Neural cell (in vitro differentiated cells): ENCODE results near the gene TBC1D10A. TPM values are rescaled to one million over a fixed set of nuclear protein-coding genes. Genes with fewer than 3 reads are reported as not detected.

Experiments used
- H2AFZ ChIP-seq: fragments of 200-600, 300-800 bp; sonication (generic), shearing (Covaris generic); 2 replicates; pipeline ENCODE4 v1.6.0; 2014; ENCODE audit warnings: low read depth, mild to moderate bottlenecking, antibody characterized with exemption, low read length, moderate library complexity
- H3F3A ChIP-seq: fragments of 200-600 bp; shearing (Covaris generic); 2 replicates; pipeline ENCODE4 v1.6.1; 2016; ENCODE audit warnings: mild to moderate bottlenecking, moderate library complexity, mixed read lengths, antibody characterized with exemption, low read length; ENCODE audit not compliant: insufficient read depth, poor library complexity, severe bottlenecking
- H3K27ac ChIP-seq: fragments of 200-600, 300-800 bp; sonication (generic), shearing (Covaris generic); 2 replicates; pipeline ENCODE4 v1.5.1; 2014; ENCODE audit warnings: mild to moderate bottlenecking, low read length, moderate library complexity
- H3K27me3 ChIP-seq: fragments of 300-800, 200-600 bp; sonication (generic), shearing (Covaris generic); 2 replicates; pipeline ENCODE4 v1.6.0; 2014; ENCODE audit warnings: mild to moderate bottlenecking, low read depth, low read length, moderate library complexity; ENCODE audit not compliant: insufficient read depth
- H3K36me3 ChIP-seq: fragments of 300-800, 200-600 bp; sonication (generic), shearing (Covaris generic); 2 replicates; pipeline ENCODE4 v1.5.1; 2014; ENCODE audit warnings: mild to moderate bottlenecking, antibody characterized with exemption, low read length, moderate library complexity; ENCODE audit not compliant: insufficient read depth
- H3K4me2 ChIP-seq: fragments of 300-800, 200-600 bp; sonication (generic), shearing (Covaris generic); 2 replicates; pipeline ENCODE4 v1.6.0; 2014; ENCODE audit warnings: mild to moderate bottlenecking, low read length
- H3K4me3 ChIP-seq: fragments of 300-800, 200-600 bp; sonication (generic), shearing (Covaris generic); 2 replicates; pipeline ENCODE4 v1.5.1; 2014; ENCODE audit warnings: mild to moderate bottlenecking, low read length, moderate library complexity
- H3K79me2 ChIP-seq: fragments of 200-600 bp; shearing (Covaris generic); replicated peaks from 2 replicates; pipeline ENCODE4 v1.6.0; 2014; ENCODE audit warnings: mild to moderate bottlenecking, low read length, moderate library complexity; ENCODE audit not compliant: insufficient read depth
- H3K9ac ChIP-seq: fragments of 300-800, 200-600 bp; sonication (generic), shearing (Covaris generic); 2 replicates; pipeline ENCODE4 v1.6.1; 2016; ENCODE audit warnings: mild to moderate bottlenecking, low read length, mixed read lengths
- H3K9me2 ChIP-seq: fragments of 200-600 bp; shearing (Covaris generic); 2 replicates; pipeline ENCODE4 v1.6.1; 2016; ENCODE audit warnings: mild to moderate bottlenecking, low read length, mixed read lengths; ENCODE audit not compliant: insufficient read depth
- H3K9me3 ChIP-seq: fragments of 200-600, 300-800 bp; sonication (generic), shearing (Covaris generic); 2 replicates; pipeline ENCODE4 v1.6.1; 2016; ENCODE audit warnings: mild to moderate bottlenecking, mixed run types, low read length, moderate library complexity, mixed read lengths
- H4K20me1 ChIP-seq: fragments of 200-600 bp; shearing (Covaris generic); 2 replicates; pipeline ENCODE4 v1.6.1; 2016; ENCODE audit warnings: mild to moderate bottlenecking, mixed run types; ENCODE audit not compliant: insufficient read depth
- CTCF ChIP-seq: fragments of 450-650 bp; IDR thresholded peaks from 2 replicates; pipeline ENCODE4 v1.5.1; 2014; ENCODE audit warnings: antibody characterized with exemption, mild to moderate bottlenecking, moderate library complexity; ENCODE audit not compliant: poor library complexity, severe bottlenecking
- EP300 ChIP-seq: fragments of 450-650 bp; conservative IDR thresholded peaks from 2 replicates; pipeline ENCODE4 v1.6.1; 2014; ENCODE audit warnings: antibody characterized with exemption, mild to moderate bottlenecking, moderate library complexity; ENCODE audit not compliant: poor library complexity, severe bottlenecking
- EZH2 ChIP-seq: fragments of 200-600, 300-800 bp; shearing (Covaris generic), sonication (generic); IDR thresholded peaks from 2 replicates; pipeline ENCODE4 v1.6.1; 2014; ENCODE audit warnings: antibody characterized with exemption, low read length, borderline replicate concordance, mild to moderate bottlenecking; ENCODE audit not compliant: insufficient read depth, poor library complexity, severe bottlenecking
- MXI1 ChIP-seq: fragments of 450-650 bp; conservative IDR thresholded peaks from 2 replicates; pipeline ENCODE4 v1.6.1; 2014; ENCODE audit warnings: antibody characterized with exemption, mild to moderate bottlenecking; ENCODE audit not compliant: poor library complexity, severe bottlenecking
- POLR2AphosphoS5 ChIP-seq: IDR thresholded peaks from 2 replicates; pipeline ENCODE4 v1.6.1; 2012
- RAD21 ChIP-seq: fragments of 450-650 bp; conservative IDR thresholded peaks from 2 replicates; pipeline ENCODE4 v1.6.1; 2014; ENCODE audit warnings: antibody characterized with exemption, mild to moderate bottlenecking, moderate library complexity
- REST ChIP-seq: IDR thresholded peaks from 2 replicates; pipeline ENCODE4 v1.6.1; 2012; ENCODE audit warnings: borderline replicate concordance
- SMC3 ChIP-seq: fragments of 450-650 bp; conservative IDR thresholded peaks from 2 replicates; pipeline ENCODE4 v1.6.1; 2014; ENCODE audit warnings: antibody characterized with exemption, mild to moderate bottlenecking, moderate library complexity; ENCODE audit not compliant: poor library complexity
- TAF1 ChIP-seq: IDR thresholded peaks from 2 replicates; pipeline ENCODE4 v1.6.1; 2012; ENCODE audit warnings: low read depth
- polyA plus RNA-seq: library from polyadenylated mRNA; depleted of rRNA; stranded (reverse); fragments of >200 nt; gene quantifications from 2 replicates; pipeline ENCODE4 v1.2.3, GENCODE V29; 2014

Gene TBC1D10A
- polyA plus RNA-seq, 1 donor from 2014 or later, result 11.9 TPM

GRCh38 chr22:30254314-30254713 lies 72.4 kb downstream of the TBC1D10A start:
- Histone ChIP-seq H3F3A (no peaks in the 10 kb centered on the region), H3K79me2 (no peaks in the 10 kb centered on the region)

GRCh38 chr22:30253205-30253852 lies 73.4 kb downstream of the TBC1D10A start:
- Histone ChIP-seq H3F3A (no peaks in the 10 kb centered on the region), H3K36me3 (no peaks in the 10 kb centered on the region), H3K9me3 (no peaks in the 10 kb centered on the region), H3K27ac (no peak overlapping the region), H3K9ac (no peak overlapping the region), H2AFZ (no peak overlapping the region), H3K4me3 (no peak overlapping the region), H3K4me2 (no peak overlapping the region), H4K20me1 (no peaks in the 10 kb centered on the region), H3K79me2 (no peaks in the 10 kb centered on the region), H3K9me2 (no peaks in the 10 kb centered on the region), H3K27me3 (no peaks in the 10 kb centered on the region)
- no peak for TF ChIP-seq CTCF
- TF ChIP-seq RAD21, result no peak
- TF ChIP-seq SMC3, result no peak
- no peak for TF ChIP-seq REST
- TF ChIP-seq EP300, result no peak
- TF ChIP-seq TAF1, result no peak

More at GRCh38 chr22:30254314-30254713, 72.4 kb downstream of the TBC1D10A start:
- no peak overlapping the region for H3K4me3 ChIP-seq
- no peaks in the 10 kb centered on the region for H3K27me3 ChIP-seq
- TF ChIP-seq TAF1 (no peak), POLR2AphosphoS5 (no peak), RAD21 (no peak), REST (no peak), SMC3 (no peak), EZH2 (no peak), MXI1 (no peak), EP300 (no peak), CTCF (no peak)
- no peaks in the 10 kb centered on the region for H3K9me2 ChIP-seq
- no peak overlapping the region for H2AFZ ChIP-seq
- no peak overlapping the region for H3K27ac ChIP-seq
- H3K9me3 ChIP-seq, result no peaks in the 10 kb centered on the region
- no peaks in the 10 kb centered on the region for H4K20me1 ChIP-seq
- no peak overlapping the region for H3K9ac ChIP-seq
- H3K36me3 ChIP-seq, result no peaks in the 10 kb centered on the region
- no peak overlapping the region for H3K4me2 ChIP-seq
